Measurements from ENCODE around the gene TLE2.

TLE2 gene

DNA sequence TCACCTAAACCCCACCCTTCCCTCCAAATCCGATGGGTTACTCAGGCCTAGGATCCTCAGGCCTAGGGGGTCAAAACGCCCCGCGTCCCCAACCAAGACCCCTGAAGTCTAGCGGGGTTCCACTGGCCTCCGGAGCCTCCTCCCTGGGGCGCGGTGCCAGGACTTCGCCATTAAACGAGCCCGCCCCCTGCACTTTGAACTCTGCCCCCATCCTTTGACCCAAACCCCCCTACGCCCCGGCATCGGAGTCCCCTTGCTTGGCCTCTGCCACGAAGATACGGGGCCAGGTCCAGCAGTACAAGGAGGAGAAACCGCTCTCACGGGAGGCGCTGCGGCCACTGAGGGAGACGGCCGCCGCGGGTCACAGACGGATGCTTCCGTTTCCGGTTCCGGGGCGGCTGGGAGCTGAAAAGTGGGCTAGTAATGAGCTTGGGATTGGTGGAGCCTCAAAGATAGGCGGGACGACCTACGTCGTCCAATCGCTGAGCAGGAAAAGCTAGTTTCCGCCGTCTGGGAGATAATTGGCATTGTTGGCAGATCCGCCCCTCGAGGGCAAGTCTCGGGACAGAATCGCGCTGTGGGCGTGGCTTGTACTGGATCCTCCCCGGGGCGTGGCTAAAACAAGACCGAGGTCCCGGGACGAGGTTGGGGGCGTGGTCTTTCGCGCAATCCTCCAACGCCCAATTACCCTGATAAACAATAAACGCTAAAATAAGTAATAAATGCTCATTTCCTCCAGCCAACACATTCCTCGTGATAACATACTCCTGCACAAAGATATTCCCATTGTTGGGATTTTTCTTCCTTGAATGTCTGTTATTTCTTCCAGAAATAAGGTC is 78.6 kb downstream of the TLE2 start:
- peak; percentile 100 for DNase-seq (ENCODE audit: low read depth in 3 of 3)

DNA sequence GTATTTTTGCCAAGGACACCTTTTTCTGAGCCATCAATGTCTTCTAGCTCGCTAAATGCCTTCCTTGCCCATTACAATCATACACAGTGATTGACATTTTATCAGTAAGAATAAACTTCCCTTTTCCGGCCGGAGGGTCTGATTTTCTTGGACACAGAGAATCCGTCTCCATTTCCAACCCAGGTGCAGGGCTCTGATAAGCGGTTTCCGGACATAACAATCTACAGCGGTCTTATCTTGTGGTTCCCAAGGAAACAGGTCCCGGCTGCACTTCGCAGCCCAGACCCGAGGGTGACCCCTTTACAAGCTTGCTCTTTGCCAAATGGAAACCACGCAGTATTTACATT is 79.2 kb downstream of the TLE2 start:
- DNase-seq (ENCODE audit: low read depth in 3 of 3) = peak in 1 of 3 experiments; percentile 9

Data from stimulated activated CD4-positive, alpha-beta T cell treated with anti-CD3 and anti-CD28 coated beads, TNF-alpha, amount 100 ng/mL, for 24 hours (primary cell).